BE2C (cell line): ENCODE measurements around the gene TULP4.

Experiments
- DNase-seq: peaks from one replicate; pipeline ENCODE4 v3.0.0-alpha.2; 2020
- H3K27me3 ChIP-seq: fragments of 250-450 bp; sonication (Bioruptor Pico); 2 replicates; pipeline ENCODE4 v1.5.1; 2020; ENCODE audit warnings: mild to moderate bottlenecking
- H3K36me3 ChIP-seq: fragments of 250-450 bp; sonication (Bioruptor Pico); 2 replicates; pipeline ENCODE4 v1.5.1; 2020; ENCODE audit warnings: mild to moderate bottlenecking
- H3K4me1 ChIP-seq: fragments of 250-450 bp; sonication (Bioruptor Pico); 2 replicates; pipeline ENCODE4 v1.5.1; 2020
- H3K4me3 ChIP-seq: 2 replicates; pipeline ENCODE4 v1.5.1; 2011; ENCODE audit warnings: low read depth, low read length
- H3K9me3 ChIP-seq: fragments of 250-450 bp; sonication (Bioruptor Pico); 2 replicates; pipeline ENCODE4 v1.5.1; 2020
- TF ChIP-seq, protein P1 (sequence below): IDR thresholded peaks from 2 replicates; pipeline ENCODE4 v1.5.1; 2012; ENCODE audit warnings: mild to moderate bottlenecking, low read depth, low read length

Gene TULP4

DNA sequence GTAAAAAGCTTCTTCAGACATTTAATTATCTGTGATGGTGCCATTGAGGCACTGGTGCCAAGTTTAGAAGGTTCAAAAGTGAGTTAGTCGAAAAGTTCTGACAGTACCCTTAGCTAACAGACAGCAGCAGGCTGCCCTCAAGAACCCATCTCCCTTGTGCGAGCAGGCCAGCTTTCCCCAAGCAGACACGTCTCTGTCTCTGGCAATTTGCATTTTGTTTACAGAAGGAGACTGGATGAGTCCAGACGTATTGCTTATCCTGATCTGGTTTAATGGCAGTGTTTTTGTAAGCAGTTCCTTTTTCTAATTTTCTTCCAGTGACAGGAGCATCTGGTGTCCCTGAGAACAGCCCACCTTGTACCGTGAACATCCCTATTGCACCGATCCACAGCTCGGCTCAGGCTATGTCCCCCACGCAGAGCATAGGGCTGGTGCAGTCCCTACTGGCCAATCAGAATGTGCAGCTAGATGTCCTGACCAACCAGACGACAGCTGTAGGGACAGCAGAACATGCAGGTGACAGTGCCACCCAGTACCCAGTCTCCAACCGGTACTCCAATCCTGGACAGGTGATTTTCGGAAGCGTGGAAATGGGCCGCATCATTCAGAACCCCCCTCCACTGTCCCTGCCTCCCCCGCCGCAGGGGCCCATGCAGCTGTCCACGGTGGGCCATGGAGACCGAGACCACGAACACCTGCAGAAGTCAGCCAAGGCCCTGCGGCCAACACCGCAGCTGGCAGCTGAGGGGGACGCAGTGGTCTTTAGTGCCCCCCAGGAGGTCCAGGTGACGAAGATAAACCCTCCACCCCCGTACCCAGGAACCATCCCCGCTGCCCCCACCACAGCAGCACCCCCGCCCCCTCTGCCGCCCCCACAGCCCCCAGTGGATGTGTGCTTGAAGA is 189.3 kb downstream of the TULP4 start:
- H3K27me3 ChIP-seq = no peaks in the 10 kb centered on the region
- no peaks in the 10 kb centered on the region for H3K9me3 ChIP-seq
- TF ChIP-seq, protein P1, sequence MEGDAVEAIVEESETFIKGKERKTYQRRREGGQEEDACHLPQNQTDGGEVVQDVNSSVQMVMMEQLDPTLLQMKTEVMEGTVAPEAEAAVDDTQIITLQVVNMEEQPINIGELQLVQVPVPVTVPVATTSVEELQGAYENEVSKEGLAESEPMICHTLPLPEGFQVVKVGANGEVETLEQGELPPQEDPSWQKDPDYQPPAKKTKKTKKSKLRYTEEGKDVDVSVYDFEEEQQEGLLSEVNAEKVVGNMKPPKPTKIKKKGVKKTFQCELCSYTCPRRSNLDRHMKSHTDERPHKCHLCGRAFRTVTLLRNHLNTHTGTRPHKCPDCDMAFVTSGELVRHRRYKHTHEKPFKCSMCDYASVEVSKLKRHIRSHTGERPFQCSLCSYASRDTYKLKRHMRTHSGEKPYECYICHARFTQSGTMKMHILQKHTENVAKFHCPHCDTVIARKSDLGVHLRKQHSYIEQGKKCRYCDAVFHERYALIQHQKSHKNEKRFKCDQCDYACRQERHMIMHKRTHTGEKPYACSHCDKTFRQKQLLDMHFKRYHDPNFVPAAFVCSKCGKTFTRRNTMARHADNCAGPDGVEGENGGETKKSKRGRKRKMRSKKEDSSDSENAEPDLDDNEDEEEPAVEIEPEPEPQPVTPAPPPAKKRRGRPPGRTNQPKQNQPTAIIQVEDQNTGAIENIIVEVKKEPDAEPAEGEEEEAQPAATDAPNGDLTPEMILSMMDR = no peak
- DNase-seq = no peak
- H3K4me3 ChIP-seq = no peak overlapping the region
- no peaks in the 10 kb centered on the region for H3K4me1 ChIP-seq
- H3K36me3 ChIP-seq = peaks cover 55% of the 10 kb centered on the region

DNA sequence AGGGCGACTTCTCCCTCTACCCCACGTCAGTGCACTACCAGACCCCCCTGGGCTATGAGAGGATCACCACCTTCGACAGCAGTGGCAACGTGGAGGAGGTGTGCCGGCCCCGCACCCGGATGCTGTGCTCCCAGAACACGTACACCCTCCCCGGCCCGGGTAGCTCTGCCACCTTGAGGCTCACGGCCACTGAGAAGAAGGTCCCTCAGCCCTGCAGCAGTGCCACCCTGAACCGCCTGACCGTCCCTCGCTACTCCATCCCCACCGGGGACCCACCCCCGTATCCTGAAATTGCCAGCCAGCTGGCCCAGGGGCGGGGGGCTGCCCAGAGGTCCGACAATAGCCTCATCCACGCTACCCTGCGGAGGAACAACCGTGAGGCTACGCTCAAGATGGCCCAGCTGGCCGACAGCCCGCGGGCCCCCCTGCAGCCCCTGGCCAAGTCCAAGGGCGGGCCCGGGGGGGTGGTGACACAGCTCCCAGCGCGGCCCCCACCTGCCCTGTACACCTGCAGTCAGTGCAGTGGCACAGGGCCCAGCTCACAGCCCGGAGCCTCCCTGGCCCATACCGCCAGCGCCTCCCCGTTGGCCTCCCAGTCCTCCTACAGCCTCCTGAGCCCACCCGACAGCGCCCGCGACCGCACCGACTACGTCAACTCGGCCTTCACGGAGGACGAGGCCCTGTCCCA is 190.1 kb downstream of the TULP4 start:
- no peak for DNase-seq
- peaks cover 63% of the 10 kb centered on the region for H3K36me3 ChIP-seq
- H3K4me3 ChIP-seq = no peak overlapping the region
- H3K4me1 ChIP-seq = no peaks in the 10 kb centered on the region
- H3K9me3 ChIP-seq = no peaks in the 10 kb centered on the region
- TF ChIP-seq, protein P1 = no peak
- no peaks in the 10 kb centered on the region for H3K27me3 ChIP-seq

DNA sequence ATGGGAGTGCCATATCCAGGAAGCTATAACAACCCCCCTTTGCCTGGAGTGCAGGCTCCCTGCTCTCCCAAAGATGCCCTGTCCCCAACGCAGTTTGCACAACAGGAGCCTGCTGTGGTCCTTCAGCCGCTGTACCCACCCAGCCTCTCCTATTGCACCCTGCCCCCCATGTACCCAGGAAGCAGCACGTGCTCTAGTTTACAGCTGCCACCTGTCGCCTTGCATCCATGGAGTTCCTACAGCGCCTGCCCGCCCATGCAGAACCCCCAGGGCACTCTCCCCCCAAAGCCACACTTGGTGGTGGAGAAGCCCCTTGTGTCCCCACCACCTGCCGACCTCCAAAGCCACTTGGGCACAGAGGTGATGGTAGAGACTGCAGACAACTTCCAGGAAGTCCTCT is 191.0 kb downstream of the TULP4 start:
- Histone ChIP-seq H3K4me3 (no peak overlapping the region), H3K27me3 (no peaks in the 10 kb centered on the region), H3K36me3 (peaks cover 58% of the 10 kb centered on the region), H3K4me1 (no peaks in the 10 kb centered on the region), H3K9me3 (no peaks in the 10 kb centered on the region)
- TF ChIP-seq, protein P1 = no peak
- no peak for DNase-seq

DNA sequence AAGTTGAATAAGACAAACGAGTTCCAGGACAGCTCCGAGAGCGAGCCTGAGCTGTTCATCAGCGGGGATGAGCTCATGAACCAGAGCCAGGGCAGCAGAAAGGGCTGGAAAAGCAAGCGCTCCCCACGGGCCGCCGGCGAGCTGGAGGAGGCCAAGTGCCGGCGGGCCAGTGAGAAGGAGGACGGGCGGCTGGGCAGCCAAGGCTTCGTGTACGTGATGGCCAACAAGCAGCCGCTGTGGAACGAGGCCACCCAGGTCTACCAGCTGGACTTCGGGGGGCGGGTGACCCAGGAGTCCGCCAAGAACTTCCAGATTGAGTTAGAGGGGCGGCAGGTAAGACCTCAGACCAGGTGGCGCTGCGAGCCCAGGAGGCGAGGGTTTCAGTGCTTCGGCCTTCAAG is 191.6 kb downstream of the TULP4 start:
- Histone ChIP-seq H3K27me3 (no peaks in the 10 kb centered on the region), H3K9me3 (no peaks in the 10 kb centered on the region), H3K4me3 (no peak overlapping the region), H3K4me1 (no peaks in the 10 kb centered on the region), H3K36me3 (peaks cover 52% of the 10 kb centered on the region)
- TF ChIP-seq, protein P1 = no peak
- DNase-seq = no peak

DNA sequence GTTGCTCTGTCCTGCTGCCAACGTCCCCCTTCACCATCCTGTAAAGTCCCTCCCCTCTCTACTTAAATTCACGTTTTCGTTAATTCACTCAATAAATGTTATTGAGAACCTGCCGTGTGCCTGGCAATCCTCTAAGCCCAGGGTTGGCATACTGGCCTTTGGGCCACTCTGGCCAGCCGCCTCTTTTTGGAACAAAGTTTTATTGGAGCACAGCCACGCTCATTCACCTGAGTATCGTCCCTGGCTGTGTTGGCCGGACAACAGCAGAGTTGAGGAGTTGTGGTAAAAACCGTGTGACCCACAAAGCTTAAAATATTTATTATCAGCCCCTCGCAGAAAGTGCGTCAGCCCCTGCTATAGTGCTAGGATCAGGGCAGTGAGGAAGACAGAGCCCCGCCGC is 192.9 kb downstream of the TULP4 start:
- TF ChIP-seq, protein P1 = no peak
- no peak for DNase-seq
- no peak overlapping the region for H3K4me3 ChIP-seq
- H3K4me1 ChIP-seq = no peaks in the 10 kb centered on the region
- H3K36me3 ChIP-seq = peaks cover 41% of the 10 kb centered on the region
- H3K27me3 ChIP-seq = no peaks in the 10 kb centered on the region
- no peaks in the 10 kb centered on the region for H3K9me3 ChIP-seq

DNA sequence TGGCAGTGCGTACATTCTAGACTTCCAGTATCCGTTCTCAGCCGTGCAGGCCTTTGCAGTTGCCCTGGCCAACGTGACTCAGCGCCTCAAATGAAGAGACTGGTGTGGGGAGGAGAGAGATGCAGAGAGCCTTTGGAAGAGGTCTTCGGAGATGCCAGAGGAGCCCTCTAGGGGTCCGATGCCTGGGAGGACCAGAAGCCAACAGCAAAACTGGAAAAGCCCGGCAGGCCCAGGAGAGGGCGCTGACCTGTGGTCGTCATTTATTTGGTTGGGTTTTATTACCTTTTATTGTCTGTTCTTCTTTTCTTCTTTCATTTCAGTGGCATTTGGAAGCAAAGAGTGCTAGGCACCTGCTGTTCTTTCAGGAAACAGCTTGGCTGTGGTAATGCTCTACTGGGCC is 194.3 kb downstream of the TULP4 start:
- TF ChIP-seq, protein P1 = peak; percentile 63
- H3K9me3 ChIP-seq = no peaks in the 10 kb centered on the region
- peak; percentile 51 for DNase-seq
- H3K36me3 ChIP-seq = peaks cover 28% of the 10 kb centered on the region
- H3K4me3 ChIP-seq = no peak overlapping the region
- no peaks in the 10 kb centered on the region for H3K4me1 ChIP-seq
- no peaks in the 10 kb centered on the region for H3K27me3 ChIP-seq
